ENCODE data around the gene AQP6.

The AQP6 gene

GRCh38 chr12:49972641-49973360 is at the start of gene AQP6:
Gene AQP6, plus strand, starts transcription at chr12:49972947. Its CDS starts 227 bp downstream, at chr12:49973174.
- no peak for DNase-seq (ENCODE audit: low spot score)

- no peak for DNase-seq (ENCODE audit: low spot score)
Measured at GRCh38 chr12:49923035-49923644, 49.6 kb upstream of the AQP6 start.

GRCh38 chr12:49923880-49924556 is 48.7 kb upstream of the AQP6 start:
- no peak for DNase-seq (ENCODE audit: low spot score)

GRCh38 chr12:49924628-49925246 is 48.0 kb upstream of the AQP6 start:
- DNase-seq (ENCODE audit: low spot score): no peak

GRCh38 chr12:49925433-49926204 is 47.1 kb upstream of the AQP6 start:
- DNase-seq (ENCODE audit: low spot score): no peak

GRCh38 chr12:49928471-49928870 is 44.3 kb upstream of the AQP6 start:
- no peak for DNase-seq (ENCODE audit: low spot score)

GRCh38 chr12:49929581-49929980 is 43.2 kb upstream of the AQP6 start:
- no peak for DNase-seq (ENCODE audit: low spot score)

- no peak for DNase-seq (ENCODE audit: low spot score)
Measured at GRCh38 chr12:49930515-49931288, 42.0 kb upstream of the AQP6 start.

GRCh38 chr12:49932023-49932422 is 40.7 kb upstream of the AQP6 start:
- no peak for DNase-seq (ENCODE audit: low spot score)

GRCh38 chr12:49932533-49933130 is 40.1 kb upstream of the AQP6 start:
- DNase-seq (ENCODE audit: low spot score): no peak

GRCh38 chr12:49933796-49934195 is 39.0 kb upstream of the AQP6 start:
- DNase-seq (ENCODE audit: low spot score): no peak

GRCh38 chr12:49934505-49934904 is 38.2 kb upstream of the AQP6 start:
- DNase-seq (ENCODE audit: low spot score): no peak

- DNase-seq (ENCODE audit: low spot score): no peak
Measured at GRCh38 chr12:49936925-49937324, 35.8 kb upstream of the AQP6 start.

- no peak for DNase-seq (ENCODE audit: low spot score)
Measured at GRCh38 chr12:49937639-49938300, 35.0 kb upstream of the AQP6 start.

- no peak for DNase-seq (ENCODE audit: low spot score)
Measured at GRCh38 chr12:49939307-49939706, 33.4 kb upstream of the AQP6 start.

GRCh38 chr12:49939707-49940106 is 33.0 kb upstream of the AQP6 start:
- no peak for DNase-seq (ENCODE audit: low spot score)

- no peak for DNase-seq (ENCODE audit: low spot score)
Measured at GRCh38 chr12:49941556-49942511, 30.9 kb upstream of the AQP6 start.

- DNase-seq (ENCODE audit: low spot score): no peak
Measured at GRCh38 chr12:49942512-49942893, 30.2 kb upstream of the AQP6 start.

All from cerebellar cortex (tissue), 1 donor.